H9 (cell line): Measurements from ENCODE around the gene KIF23. TPM values are rescaled to one million over a fixed set of nuclear protein-coding genes. Genes with fewer than 3 reads are reported as not detected.

Experiments used
- DNase-seq: peaks from one replicate; pipeline ENCODE4 v3.0.0-alpha.2; 2017
- H2AFZ ChIP-seq: one replicate; pipeline ENCODE4 v1.6.1; 2013; ENCODE audit warnings: mild to moderate bottlenecking, low read length, control low read depth, moderate library complexity
- H2AK5ac ChIP-seq: 2 replicates; pipeline ENCODE4 v1.6.1; 2013; ENCODE audit warnings: low read length, control low read depth, mixed read lengths; ENCODE audit not compliant: insufficient read length
- H2BK120ac ChIP-seq: one replicate; pipeline ENCODE4 v1.6.1; 2013; ENCODE audit warnings: low read depth, mild to moderate bottlenecking, low read length, control low read depth, inconsistent platforms; ENCODE audit not compliant: poor library complexity, severe bottlenecking
- H2BK12ac ChIP-seq: 2 replicates; pipeline ENCODE4 v1.6.1; 2013; ENCODE audit warnings: low read length, control low read depth, mixed read lengths, low read depth; ENCODE audit not compliant: insufficient read length
- H2BK15ac ChIP-seq: 2 replicates; pipeline ENCODE4 v1.6.1; 2013; ENCODE audit warnings: low read depth, low read length, control low read depth
- H2BK20ac ChIP-seq: one replicate; pipeline ENCODE4 v1.6.1; 2013; ENCODE audit warnings: low read depth, mild to moderate bottlenecking, low read length, control low read depth, inconsistent platforms; ENCODE audit not compliant: poor library complexity, severe bottlenecking
- H2BK5ac ChIP-seq: 2 replicates; pipeline ENCODE4 v1.6.1; 2013; ENCODE audit warnings: low read length, control low read depth, mixed read lengths; ENCODE audit not compliant: insufficient read length
- H3K14ac ChIP-seq: 2 replicates; pipeline ENCODE4 v1.6.1; 2013; ENCODE audit warnings: low read length, control low read depth; ENCODE audit not compliant: insufficient read depth
- H3K18ac ChIP-seq: 2 replicates; pipeline ENCODE4 v1.6.1; 2013; ENCODE audit warnings: low read depth, mild to moderate bottlenecking, mixed read lengths, low read length, control low read depth; ENCODE audit not compliant: insufficient read length
- H3K23ac ChIP-seq: 2 replicates; pipeline ENCODE4 v1.6.1; 2013; ENCODE audit warnings: low read length, control low read depth, mixed read lengths, low read depth; ENCODE audit not compliant: insufficient read length
- H3K23me2 ChIP-seq: 2 replicates; pipeline ENCODE4 v1.6.1; 2013; ENCODE audit warnings: low read depth, mild to moderate bottlenecking, mixed read lengths, low read length, control low read depth; ENCODE audit not compliant: insufficient read length, poor library complexity, severe bottlenecking
- H3K27ac ChIP-seq: 2 replicates; pipeline ENCODE4 v1.5.1; 2013; ENCODE audit warnings: low read length, control low read depth, mixed read lengths, low read depth; ENCODE audit not compliant: insufficient read length
- H3K27me3 ChIP-seq: 2 replicates; pipeline ENCODE4 v1.6.1; 2013; ENCODE audit warnings: low read length, control low read depth, inconsistent platforms; ENCODE audit not compliant: insufficient read depth
- H3K4ac ChIP-seq: 2 replicates; pipeline ENCODE4 v1.6.1; 2013; ENCODE audit warnings: low read depth, mild to moderate bottlenecking, control low read depth, inconsistent platforms, low read length, moderate library complexity
- H3K4me1 ChIP-seq: 2 replicates; pipeline ENCODE4 v1.6.1; 2013; ENCODE audit warnings: low read length, control low read depth, inconsistent platforms; ENCODE audit not compliant: insufficient read depth
- H3K4me2 ChIP-seq: 2 replicates; pipeline ENCODE4 v1.6.1; 2013; ENCODE audit warnings: low read length, control low read depth, mixed read lengths; ENCODE audit not compliant: insufficient read length, insufficient read depth
- H3K56ac ChIP-seq: 2 replicates; pipeline ENCODE4 v1.6.1; 2013; ENCODE audit warnings: low read depth, mild to moderate bottlenecking, mixed read lengths, low read length, control low read depth; ENCODE audit not compliant: insufficient read length
- H3K79me1 ChIP-seq: 2 replicates; pipeline ENCODE4 v1.6.1; 2013; ENCODE audit warnings: low read depth, mild to moderate bottlenecking, moderate library complexity, low read length, control low read depth, inconsistent platforms; ENCODE audit not compliant: insufficient read depth, poor library complexity, severe bottlenecking
- H3K79me2 ChIP-seq: 2 replicates; pipeline ENCODE4 v1.6.1; 2013; ENCODE audit warnings: low read length, control low read depth, inconsistent platforms; ENCODE audit not compliant: insufficient read depth
- H3K9ac ChIP-seq: 2 replicates; pipeline ENCODE4 v1.6.1; 2013; ENCODE audit warnings: low read length, control low read depth, mixed read lengths; ENCODE audit not compliant: insufficient read length; ENCODE audit errors: extremely low read depth
- H3K9me3 ChIP-seq: one replicate; pipeline ENCODE4 v1.6.1; 2013; ENCODE audit warnings: low read depth, low read length, inconsistent platforms; ENCODE audit not compliant: control insufficient read depth
- H3T11ph ChIP-seq: one replicate; pipeline ENCODE4 v1.6.1; 2013; ENCODE audit warnings: mild to moderate bottlenecking, low read length, control low read depth, inconsistent platforms
- H4K20me1 ChIP-seq: one replicate; pipeline ENCODE4 v1.6.1; 2013; ENCODE audit not compliant: control insufficient read depth, insufficient read length, insufficient read depth
- H4K5ac ChIP-seq: 2 replicates; pipeline ENCODE4 v1.6.1; 2013; ENCODE audit warnings: low read depth, mild to moderate bottlenecking, mixed read lengths, low read length, control low read depth; ENCODE audit not compliant: insufficient read length
- H4K8ac ChIP-seq: replicated peaks from 2 replicates; pipeline ENCODE4 v1.6.1; 2013; ENCODE audit warnings: low read length, control low read depth, mixed read lengths, low read depth; ENCODE audit not compliant: insufficient read length
- H4K91ac ChIP-seq: 2 replicates; pipeline ENCODE4 v1.6.1; 2013; ENCODE audit warnings: low read depth, mild to moderate bottlenecking, moderate library complexity, mixed read lengths, low read length, control low read depth; ENCODE audit not compliant: insufficient read length
- H3K27ac Mint-ChIP-seq, 3 experiments: 2 replicates in 2 of 3; 3 replicates in 1 of 3; pipeline ENCODE4 v1.8.0; 2020 to 2021; ENCODE audit warnings: mixed read lengths in 3 of 3, mild to moderate bottlenecking in 1 of 3, moderate library complexity in 1 of 3
- H3K27me3 Mint-ChIP-seq: 2 replicates; pipeline ENCODE4 v1.8.0; 2021; ENCODE audit warnings: low read depth, mild to moderate bottlenecking, moderate library complexity, mixed read lengths
- H3K36me3 Mint-ChIP-seq, 3 experiments: 2 replicates in 2 of 3; 3 replicates in 1 of 3; pipeline ENCODE4 v1.8.0; 2020 to 2021; ENCODE audit warnings: low read depth in 3 of 3, mixed read lengths in 3 of 3; ENCODE audit not compliant: insufficient read depth in 1 of 3
- H3K4me1 Mint-ChIP-seq, 2 experiments: 2 replicates each; pipeline ENCODE4 v1.8.0; 2020; ENCODE audit warnings: mixed read lengths in 2 of 2
- H3K4me3 Mint-ChIP-seq, 2 experiments: 2 replicates in 1 of 2; 3 replicates in 1 of 2; pipeline ENCODE4 v1.8.0; 2020 to 2021; ENCODE audit warnings: mild to moderate bottlenecking in 2 of 2, mixed read lengths in 2 of 2, moderate library complexity in 1 of 2
- H3K9me3 Mint-ChIP-seq, 2 experiments: 2 replicates in 1 of 2; 3 replicates in 1 of 2; pipeline ENCODE4 v1.8.0; 2020; ENCODE audit warnings: mild to moderate bottlenecking in 2 of 2, mixed read lengths in 2 of 2, moderate library complexity in 1 of 2
- WGBS: extraction: QIAGEN DNeasy Blood & Tissue Kit; methylation state at CpG from one replicate; pipeline ENCODE4 v1.1.7; 2013; ENCODE audit warnings: missing lambda C conversion rate, low lambda C conversion rate, mixed read lengths; ENCODE audit not compliant: insufficient read length; ENCODE audit errors: extremely low coverage; 5-methylcytosine and 5-hydroxymethylcytosine counted together
- total RNA-seq: library from RNA; stranded (reverse); gene quantifications from 2 replicates; pipeline ENCODE4 v1.2.1, GENCODE V29; 2021
- TF ChIP-seq, protein P1 (sequence below): fragments of 200-600 bp; sonication (generic); conservative IDR thresholded peaks from 3 replicates; pipeline ENCODE4 v1.8.0; 2021; ENCODE audit warnings: antibody characterized with exemption, mild to moderate bottlenecking

The KIF23 gene
- total RNA-seq, 1 experiment from 2014 or later, result 55.4 TPM

DNA sequence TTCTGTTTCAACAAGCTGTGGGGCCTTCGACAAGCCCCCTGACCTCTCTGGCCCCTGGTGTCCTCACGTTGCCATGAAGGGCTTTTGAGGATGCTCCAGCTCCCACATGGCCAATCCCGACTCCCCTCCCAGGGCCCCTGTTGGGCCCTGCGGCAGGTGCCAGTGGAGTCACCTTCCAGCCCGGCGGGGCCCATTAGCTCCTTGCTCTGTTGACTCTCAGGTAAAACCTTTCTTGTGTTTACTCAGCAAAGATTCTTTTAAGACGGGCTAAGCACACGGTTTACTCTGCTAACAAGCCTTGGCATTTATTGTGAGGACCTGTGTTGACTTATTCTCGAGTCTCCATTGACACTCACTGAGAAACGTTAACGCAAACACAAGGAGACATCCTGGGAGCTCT lies 53.5 kb downstream of the KIF23 start:
- Histone ChIP-seq H2BK120ac (no peak overlapping the region), H3K18ac (no peak overlapping the region), H2AFZ (no peak overlapping the region), H4K91ac (no peak overlapping the region), H3T11ph (no peak overlapping the region), H3K14ac (no peak overlapping the region), H3K23me2 (no peaks in the 10 kb centered on the region), H4K5ac (no peak overlapping the region), H3K79me2 (no peaks in the 10 kb centered on the region), H4K8ac (no peak overlapping the region), H2BK12ac (no peak overlapping the region), H4K20me1 (no peaks in the 10 kb centered on the region), H3K23ac (no peak overlapping the region), H3K79me1 (no peaks in the 10 kb centered on the region), H3K27ac (no peak overlapping the region), H3K9ac (no peak overlapping the region), H2AK5ac (no peak overlapping the region), H3K27me3 (no peaks in the 10 kb centered on the region), H3K56ac (no peak overlapping the region), H2BK5ac (no peak overlapping the region), H3K9me3 (no peaks in the 10 kb centered on the region), H3K4ac (no peak overlapping the region), H2BK15ac (no peak overlapping the region), H2BK20ac (no peak overlapping the region), H3K4me1 (no peaks in the 10 kb centered on the region), H3K4me2 (no peak overlapping the region)
- TF ChIP-seq, protein P1, sequence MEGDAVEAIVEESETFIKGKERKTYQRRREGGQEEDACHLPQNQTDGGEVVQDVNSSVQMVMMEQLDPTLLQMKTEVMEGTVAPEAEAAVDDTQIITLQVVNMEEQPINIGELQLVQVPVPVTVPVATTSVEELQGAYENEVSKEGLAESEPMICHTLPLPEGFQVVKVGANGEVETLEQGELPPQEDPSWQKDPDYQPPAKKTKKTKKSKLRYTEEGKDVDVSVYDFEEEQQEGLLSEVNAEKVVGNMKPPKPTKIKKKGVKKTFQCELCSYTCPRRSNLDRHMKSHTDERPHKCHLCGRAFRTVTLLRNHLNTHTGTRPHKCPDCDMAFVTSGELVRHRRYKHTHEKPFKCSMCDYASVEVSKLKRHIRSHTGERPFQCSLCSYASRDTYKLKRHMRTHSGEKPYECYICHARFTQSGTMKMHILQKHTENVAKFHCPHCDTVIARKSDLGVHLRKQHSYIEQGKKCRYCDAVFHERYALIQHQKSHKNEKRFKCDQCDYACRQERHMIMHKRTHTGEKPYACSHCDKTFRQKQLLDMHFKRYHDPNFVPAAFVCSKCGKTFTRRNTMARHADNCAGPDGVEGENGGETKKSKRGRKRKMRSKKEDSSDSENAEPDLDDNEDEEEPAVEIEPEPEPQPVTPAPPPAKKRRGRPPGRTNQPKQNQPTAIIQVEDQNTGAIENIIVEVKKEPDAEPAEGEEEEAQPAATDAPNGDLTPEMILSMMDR, result no peak
- DNase-seq, result no peak
- Mint-ChIP-seq H3K4me1 (peaks cover 13 to 15% of the 10 kb centered on the region in 2 experiments), H3K4me3 (no peak overlapping the region), H3K36me3 (no peaks in the 10 kb centered on the region; a peak in 1 of 7 replicates), H3K9me3 (no peaks in the 10 kb centered on the region), H3K27me3 (no peaks in the 10 kb centered on the region), H3K27ac (no peak overlapping the region)
- no CpG with 5 or more reads among the region's 11 CpGs for WGBS
